GM12892 (cell line): ENCODE results near the gene TRPC6.

Experiments
- POLR2AphosphoS5 ChIP-seq: IDR thresholded peaks from 2 replicates; pipeline ENCODE4 v1.6.1; 2011; ENCODE audit warnings: low read depth, low read length, control low read depth
- TAF1 ChIP-seq: IDR thresholded peaks from 2 replicates; pipeline ENCODE4 v1.6.1; 2011; ENCODE audit warnings: low read depth, mild to moderate bottlenecking, control low read depth, low read length, borderline replicate concordance

GRCh38 chr11:101586965-101587364 lies 3.2 kb upstream of the TRPC6 start:
- TF ChIP-seq POLR2AphosphoS5 (no peak), TAF1 (no peak)
